Measurements from ENCODE around the gene LRP1. TPM values are rescaled to one million over a fixed set of nuclear protein-coding genes. Genes with fewer than 3 reads are reported as not detected.

The LRP1 gene
- total RNA-seq, 2 donors from 2014 or later, result 107 to 123 TPM

GRCh38 chr12:57234571-57235016, 106.3 kb downstream of the LRP1 start:
- no peak overlapping the region for H3K27ac ChIP-seq
- TF ChIP-seq CTCF (IDR thresholded peaks at IDR 0.05), result no peak
- no peak for DNase-seq
- no peak overlapping the region for H3K9ac ChIP-seq (ENCODE audit: low read depth in 2 of 2, low read length in 2 of 2)
- no peak overlapping the region for H3K4me3 ChIP-seq
- no peaks in the 10 kb centered on the region for H3K9me3 ChIP-seq
- H3K4me1 ChIP-seq, result peaks cover 16% of the 10 kb centered on the region
- intact Hi-C loops (cut with DNase I), result no loop called here
- peaks cover 9% of the 10 kb centered on the region for H3K36me3 ChIP-seq
- peaks cover 35% of the 10 kb centered on the region for H3K27me3 ChIP-seq

DNA sequence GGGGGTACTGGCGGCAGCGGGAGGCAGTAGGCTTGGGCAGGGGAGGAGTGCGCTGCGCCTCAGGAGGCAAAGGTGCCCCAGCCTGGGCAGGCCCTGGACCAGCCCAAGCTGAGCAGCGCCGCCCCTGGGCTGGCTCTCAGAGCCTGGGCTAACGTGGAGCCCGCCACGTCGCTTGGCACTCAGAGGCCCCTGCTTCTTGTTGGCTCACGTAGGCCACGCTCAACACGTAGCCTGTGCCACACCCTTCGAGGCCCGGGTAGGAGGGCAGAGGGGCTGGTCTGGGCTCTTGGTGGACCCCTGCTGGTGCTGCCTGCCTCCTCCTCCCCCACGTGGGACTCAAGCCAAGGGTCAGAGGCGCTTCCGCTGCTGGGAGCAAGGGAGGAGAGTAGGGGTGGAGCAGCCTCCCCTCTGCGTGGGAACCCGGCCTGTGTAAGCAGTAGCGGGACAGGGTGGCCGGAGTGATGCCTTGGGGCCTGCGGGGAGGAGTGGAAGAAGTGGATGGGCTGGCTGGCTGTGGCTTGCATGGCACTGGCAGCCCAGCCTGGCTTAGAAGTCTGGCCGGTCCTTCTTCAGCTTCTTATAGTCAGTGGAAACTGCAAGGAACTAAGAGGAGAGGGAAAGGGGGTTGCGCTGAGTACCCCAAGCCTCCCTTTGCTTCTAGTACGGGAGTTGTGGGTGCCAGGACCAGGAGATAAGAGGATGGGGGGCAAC, 106.9 kb downstream of the LRP1 start:
- Histone ChIP-seq H3K9ac (ENCODE audit: low read depth in 2 of 2, low read length in 2 of 2) (no peak overlapping the region), H3K36me3 (peaks cover 9% of the 10 kb centered on the region), H3K4me3 (no peak overlapping the region), H3K4me1 (peaks cover 21% of the 10 kb centered on the region), H3K9me3 (no peaks in the 10 kb centered on the region), H3K27ac (no peak overlapping the region), H3K27me3 (peaks cover 41% of the 10 kb centered on the region)
- no peak for DNase-seq
- intact Hi-C loops (cut with DNase I), result no loop called here
- no peak for TF ChIP-seq CTCF (IDR thresholded peaks at IDR 0.05)

- Histone ChIP-seq H3K9ac (ENCODE audit: low read depth in 2 of 2, low read length in 2 of 2) (no peak overlapping the region), H3K27ac (no peak overlapping the region), H3K4me3 (no peak overlapping the region), H3K9me3 (no peaks in the 10 kb centered on the region), H3K4me1 (peaks cover 22% of the 10 kb centered on the region), H3K36me3 (peaks cover 9% of the 10 kb centered on the region), H3K27me3 (peaks cover 46% of the 10 kb centered on the region)
- TF ChIP-seq CTCF (IDR thresholded peaks at IDR 0.05), result no peak
- DNase-seq, result no peak
- intact Hi-C loops (cut with DNase I), result no loop called here
Observed at GRCh38 chr12:57235728-57236131, 107.4 kb downstream of the LRP1 start.

DNA sequence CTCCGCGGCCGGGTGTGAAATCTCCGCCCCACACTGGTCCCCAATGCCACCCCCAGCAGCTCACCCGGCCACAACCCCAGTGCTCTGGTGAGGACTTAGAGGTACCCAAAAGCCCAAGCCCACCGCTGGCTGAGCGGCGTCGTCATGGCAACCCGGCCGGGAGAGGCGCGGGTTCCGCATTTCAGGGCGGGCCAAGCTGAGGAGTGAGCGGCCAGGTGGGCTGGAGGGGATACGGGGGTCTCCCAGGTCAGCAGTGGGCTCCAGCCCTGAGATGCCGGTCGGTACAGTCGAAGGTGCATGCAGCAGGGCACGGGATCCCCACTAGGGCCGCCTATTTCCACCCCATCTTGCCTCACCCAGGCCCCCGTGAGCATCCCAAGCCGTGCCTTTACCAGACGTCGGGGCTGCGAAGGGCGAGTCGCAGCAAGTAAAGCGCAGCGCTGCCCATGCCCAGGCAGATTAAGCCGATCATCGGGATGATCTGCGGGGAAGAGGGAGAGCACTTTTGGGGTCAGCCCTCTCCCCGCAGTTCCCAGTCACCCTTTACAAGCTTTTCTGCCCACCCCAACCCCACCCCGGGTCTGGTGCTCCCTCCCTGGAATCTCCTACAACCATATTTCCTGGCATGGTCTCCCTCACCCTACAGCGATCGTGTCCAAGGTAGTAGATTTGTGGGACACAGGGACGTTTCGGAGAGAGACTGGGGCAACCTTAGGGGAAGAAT, 108.1 kb downstream of the LRP1 start:
- Histone ChIP-seq H3K9me3 (no peaks in the 10 kb centered on the region), H3K4me1 (peaks cover 26% of the 10 kb centered on the region), H3K9ac (ENCODE audit: low read depth in 2 of 2, low read length in 2 of 2) (no peak overlapping the region), H3K27ac (no peak overlapping the region), H3K4me3 (no peak overlapping the region), H3K27me3 (peaks cover 53% of the 10 kb centered on the region), H3K36me3 (peaks cover 9% of the 10 kb centered on the region)
- no peak for DNase-seq
- intact Hi-C loops (cut with DNase I), result no loop called here
- no peak for TF ChIP-seq CTCF (IDR thresholded peaks at IDR 0.05)

DNA sequence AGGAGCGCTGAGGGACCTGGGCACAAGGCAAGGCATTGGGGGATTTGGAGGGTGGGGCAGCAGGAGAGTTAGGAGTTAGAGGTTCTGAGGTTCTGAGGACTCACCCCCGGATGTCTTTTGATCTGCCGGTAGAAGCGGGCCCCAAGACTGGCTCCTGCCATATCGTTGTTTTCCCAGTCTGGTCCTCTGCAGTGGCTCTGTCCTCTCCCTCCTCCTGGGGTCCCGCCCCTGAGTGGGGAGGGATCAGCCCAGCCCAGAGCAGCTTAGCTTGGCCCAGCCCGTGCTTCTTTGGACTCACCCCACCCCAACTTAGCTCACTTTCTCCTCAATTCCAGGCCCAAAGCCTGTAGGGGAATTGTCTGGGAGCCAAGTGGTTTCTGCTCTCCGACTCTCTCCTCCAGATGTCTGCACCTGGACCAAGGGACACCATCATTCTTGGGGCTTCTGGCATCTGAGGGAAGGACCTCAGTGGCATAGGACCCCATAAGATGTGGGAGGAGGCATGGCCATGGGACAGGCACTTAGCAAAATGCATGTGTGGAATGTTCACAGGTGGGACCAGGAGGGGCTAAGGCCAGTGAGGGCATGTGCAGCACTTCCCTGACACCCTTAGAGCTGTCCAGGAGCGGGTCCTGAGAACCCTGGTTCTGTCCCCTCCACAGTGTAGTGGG, 108.8 kb downstream of the LRP1 start:
- intact Hi-C loops (cut with DNase I), result no loop called here
- H3K9ac ChIP-seq (ENCODE audit: low read depth in 2 of 2, low read length in 2 of 2), result no peak overlapping the region
- H3K36me3 ChIP-seq, result peaks cover 9% of the 10 kb centered on the region
- DNase-seq, result no peak
- no peaks in the 10 kb centered on the region for H3K9me3 ChIP-seq
- H3K27ac ChIP-seq, result no peak overlapping the region
- no peak for TF ChIP-seq CTCF (IDR thresholded peaks at IDR 0.05)
- H3K4me3 ChIP-seq, result no peak overlapping the region
- peaks cover 26% of the 10 kb centered on the region for H3K4me1 ChIP-seq
- peaks cover 60% of the 10 kb centered on the region for H3K27me3 ChIP-seq
